Stimulated activated CD4-positive, alpha-beta T cell treated with anti-CD3 and anti-CD28 coated beads, TNF-alpha, amount 100 ng/mL, for 24 hours (primary cell): Measurements from ENCODE around the gene SLC29A3.

Experiments used
- DNase-seq, 3 experiments: peaks; one replicate each; pipeline ENCODE4 v3.0.0-alpha.2; 2020; ENCODE audit warnings: low read depth in 3 of 3

The SLC29A3 gene

GRCh38 chr10:71321386-71321785 is 2.3 kb downstream of the SLC29A3 start:
- no peak for DNase-seq

DNA sequence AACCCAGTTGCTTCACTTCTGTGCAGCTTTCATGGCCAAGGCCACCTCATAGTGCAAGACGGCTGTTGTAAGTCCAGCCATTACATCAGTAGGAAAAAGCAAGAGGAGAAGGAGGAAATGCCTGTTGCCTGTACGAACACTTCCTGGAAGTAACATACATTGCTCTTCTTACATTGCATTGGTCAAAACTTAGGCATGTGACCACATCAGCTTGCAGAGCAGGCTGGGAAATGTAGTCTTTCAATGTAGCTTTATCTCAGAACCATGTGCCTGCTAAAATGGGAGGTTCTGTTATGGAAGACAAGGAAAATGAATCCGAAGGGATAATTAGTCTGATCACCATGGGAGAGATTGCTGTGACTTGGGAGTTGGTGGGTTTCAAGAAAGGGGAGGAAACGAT is 4.3 kb downstream of the SLC29A3 start:
- no peak for DNase-seq

- DNase-seq, result no peak
These were observed 5.7 kb downstream of the SLC29A3 start for GRCh38 chr10:71324743-71325142.

GRCh38 chr10:71325267-71325666 is 6.2 kb downstream of the SLC29A3 start:
- DNase-seq, result no peak

DNA sequence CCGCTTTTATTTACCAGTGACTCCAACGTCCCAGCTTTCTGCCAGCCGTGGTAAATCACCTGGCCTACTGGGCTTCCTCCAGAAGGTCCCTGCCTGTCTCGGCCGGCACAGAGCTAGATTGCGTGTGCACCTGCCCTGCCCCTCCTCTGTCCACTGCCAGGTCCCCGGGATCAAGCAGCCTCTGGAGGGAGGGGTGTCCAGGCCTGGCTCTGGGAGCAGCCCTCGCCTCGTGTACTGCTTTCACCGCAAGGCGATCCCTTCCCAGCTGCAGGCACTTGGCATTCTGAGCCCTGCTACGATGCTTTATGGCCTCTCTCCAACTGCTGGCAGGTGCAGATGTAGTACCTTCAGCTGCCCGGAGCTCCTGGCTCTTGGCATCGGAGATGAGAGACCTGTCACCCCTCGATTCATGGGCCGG is 7.4 kb downstream of the SLC29A3 start:
- no peak for DNase-seq

DNA sequence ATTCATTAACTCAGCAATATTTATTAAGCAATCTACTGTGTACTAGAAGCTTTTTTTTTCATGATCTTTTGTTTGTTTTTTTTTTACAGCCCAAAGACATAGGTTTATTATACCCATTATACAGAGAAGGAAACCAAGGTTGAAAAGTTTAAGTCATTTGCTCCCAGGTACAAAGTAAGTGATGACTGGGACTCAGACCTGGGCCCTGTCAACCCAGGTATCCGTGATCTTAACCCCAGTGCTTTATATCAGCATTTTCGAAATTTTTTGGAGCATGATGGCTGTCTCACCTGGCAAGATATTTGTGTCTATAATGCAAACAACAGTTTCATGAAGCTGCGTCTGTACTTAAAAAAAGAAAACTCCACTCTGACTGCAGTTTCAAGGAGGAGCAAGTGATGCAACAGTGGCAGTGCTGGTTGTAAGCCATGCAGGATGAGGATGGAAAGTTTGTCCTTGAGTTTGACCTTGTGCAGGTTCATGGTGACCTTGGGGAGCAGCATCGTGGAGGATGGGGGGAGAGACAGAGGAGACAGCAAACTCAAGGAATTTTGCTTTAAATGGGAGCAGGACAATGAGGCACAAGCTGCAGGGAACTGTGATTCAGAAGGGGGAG is 11.8 kb downstream of the SLC29A3 start:
- DNase-seq, result no peak

- no peak for DNase-seq
These were observed 12.7 kb downstream of the SLC29A3 start for GRCh38 chr10:71331736-71332135.

GRCh38 chr10:71332466-71332865 is 13.4 kb downstream of the SLC29A3 start:
- DNase-seq, result no peak

DNA sequence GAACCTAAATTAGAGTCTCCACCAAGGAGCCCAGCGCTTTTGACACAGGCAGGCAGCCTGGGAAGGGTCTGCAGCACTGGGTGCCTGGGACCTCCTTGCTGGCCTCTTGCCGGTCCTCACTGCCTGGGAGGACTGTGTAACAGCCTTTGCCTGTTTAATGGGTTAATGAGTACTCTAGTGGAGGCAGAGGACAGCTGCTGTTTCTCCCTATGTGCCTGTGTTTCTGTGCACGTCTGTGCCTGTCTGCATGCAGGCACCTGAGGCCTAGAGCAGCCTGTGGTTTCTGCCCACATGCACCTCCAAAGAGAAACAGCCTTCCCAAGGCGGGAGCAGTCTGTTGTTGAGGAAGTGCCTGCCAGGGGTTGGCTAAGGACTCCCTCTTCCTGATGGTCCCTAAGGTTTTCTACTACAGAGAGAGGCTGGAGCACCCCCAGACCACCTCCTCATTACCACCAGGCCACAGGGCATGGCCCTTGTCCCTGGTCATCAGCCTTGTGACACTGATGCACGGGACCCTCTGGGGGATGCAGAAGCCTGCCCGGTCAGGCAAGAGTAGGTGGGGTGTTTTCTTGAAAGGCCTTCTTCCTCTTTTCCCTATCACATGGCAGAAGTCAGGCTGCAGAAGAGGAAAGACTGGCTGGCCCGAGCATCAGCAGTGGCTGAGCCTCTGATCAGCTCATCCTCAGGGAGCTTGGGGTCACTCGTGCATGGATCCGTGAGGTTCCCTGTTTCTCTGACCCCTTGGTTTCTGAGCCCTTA is 14.2 kb downstream of the SLC29A3 start:
- no peak for DNase-seq

DNA sequence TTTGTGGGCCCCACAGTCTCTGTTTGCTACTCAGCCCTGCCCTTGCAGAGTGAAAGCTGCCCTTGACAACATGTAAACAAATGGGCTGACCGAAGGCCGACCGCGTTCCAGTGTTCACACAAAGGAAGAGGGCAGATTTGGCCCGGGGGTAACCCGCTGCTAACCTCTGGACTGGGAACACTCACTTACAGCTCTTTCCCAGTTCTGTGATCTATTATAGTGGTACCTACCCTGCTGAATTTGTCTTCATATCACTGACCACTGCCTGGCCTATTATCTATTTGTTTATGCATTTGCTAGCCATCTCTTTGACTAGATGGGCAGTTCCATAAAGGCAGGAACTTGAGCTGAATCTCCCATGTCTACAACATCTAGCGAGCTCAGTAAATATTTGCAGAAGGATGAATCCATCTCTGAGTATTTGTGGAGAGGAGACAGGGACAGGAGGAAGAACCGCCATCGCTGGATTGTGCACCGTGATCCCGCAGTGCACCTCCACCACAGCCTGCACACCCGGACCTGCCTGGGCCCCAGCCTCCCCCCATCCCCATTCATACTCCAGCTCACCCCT is 15.2 kb downstream of the SLC29A3 start:
- DNase-seq, result no peak

GRCh38 chr10:71335173-71335708 is 16.2 kb downstream of the SLC29A3 start:
- no peak for DNase-seq

DNA sequence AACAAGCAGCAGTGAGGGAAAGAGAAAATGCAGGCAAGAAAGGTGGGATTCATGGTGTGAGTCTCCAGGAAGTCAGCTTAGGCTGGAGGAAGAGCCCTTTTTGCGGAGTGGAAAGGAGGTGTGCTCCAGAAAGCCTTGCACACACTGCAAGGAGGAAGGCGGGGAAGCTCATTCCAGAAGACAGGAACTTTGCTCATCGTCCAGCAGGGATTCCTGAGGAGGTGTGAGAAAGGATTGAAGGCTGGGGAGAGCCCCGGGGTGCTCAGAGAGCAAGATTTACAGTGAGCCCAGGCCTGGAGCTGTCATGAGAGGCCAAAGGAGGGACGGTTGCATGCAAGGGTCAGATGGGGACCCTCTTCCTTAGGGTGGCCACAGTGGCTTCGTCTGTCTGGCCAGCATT is 17.6 kb downstream of the SLC29A3 start:
- no peak for DNase-seq

- no peak for DNase-seq
These were observed 18.2 kb downstream of the SLC29A3 start for GRCh38 chr10:71337219-71337701.

- no peak for DNase-seq
These were observed 19.9 kb downstream of the SLC29A3 start for GRCh38 chr10:71338728-71339495.

DNA sequence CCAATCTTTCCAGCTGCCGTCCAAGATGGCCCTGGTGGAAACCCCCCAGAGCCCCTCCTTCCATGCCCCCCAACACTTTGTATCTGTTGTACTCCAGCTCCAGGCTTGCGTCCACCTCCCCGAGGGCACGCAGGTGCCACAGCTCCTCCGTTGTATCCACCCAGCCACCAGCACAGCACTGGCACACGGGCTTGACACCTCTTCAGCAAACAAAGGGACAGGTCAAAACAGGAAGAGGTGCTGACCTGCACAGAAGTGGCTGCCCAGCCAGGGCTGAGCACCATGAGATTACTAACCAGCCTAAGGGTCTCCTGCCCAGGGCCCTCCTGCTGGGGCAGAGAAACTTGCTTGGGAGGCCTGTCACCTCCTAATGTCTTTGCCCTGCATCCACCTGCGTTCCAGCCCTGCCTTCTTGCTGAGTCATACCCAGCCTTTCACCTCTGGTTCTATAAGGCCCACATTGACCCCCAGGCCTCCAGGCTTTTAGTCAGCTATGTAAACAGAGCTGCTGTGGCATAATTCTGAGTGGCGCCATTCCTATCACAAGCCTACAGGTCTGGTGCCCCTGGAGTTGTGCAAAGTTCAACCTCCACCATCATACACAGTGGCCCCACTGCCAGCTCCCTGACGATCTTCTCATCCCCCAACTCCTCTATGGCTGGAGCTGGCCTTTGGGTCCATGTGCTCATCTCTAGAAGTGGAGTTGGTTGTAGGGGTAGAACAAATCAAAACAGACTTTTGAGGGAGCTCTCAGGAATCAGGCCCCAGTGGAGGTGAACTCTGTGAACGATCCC is 20.9 kb downstream of the SLC29A3 start:
- no peak for DNase-seq

GRCh38 chr10:71342573-71343391 is 23.7 kb downstream of the SLC29A3 start:
- no peak for DNase-seq

GRCh38 chr10:71343392-71343773 is 24.3 kb downstream of the SLC29A3 start:
- DNase-seq, result no peak

- no peak for DNase-seq
These were observed 25.3 kb downstream of the SLC29A3 start for GRCh38 chr10:71344154-71344925.

DNA sequence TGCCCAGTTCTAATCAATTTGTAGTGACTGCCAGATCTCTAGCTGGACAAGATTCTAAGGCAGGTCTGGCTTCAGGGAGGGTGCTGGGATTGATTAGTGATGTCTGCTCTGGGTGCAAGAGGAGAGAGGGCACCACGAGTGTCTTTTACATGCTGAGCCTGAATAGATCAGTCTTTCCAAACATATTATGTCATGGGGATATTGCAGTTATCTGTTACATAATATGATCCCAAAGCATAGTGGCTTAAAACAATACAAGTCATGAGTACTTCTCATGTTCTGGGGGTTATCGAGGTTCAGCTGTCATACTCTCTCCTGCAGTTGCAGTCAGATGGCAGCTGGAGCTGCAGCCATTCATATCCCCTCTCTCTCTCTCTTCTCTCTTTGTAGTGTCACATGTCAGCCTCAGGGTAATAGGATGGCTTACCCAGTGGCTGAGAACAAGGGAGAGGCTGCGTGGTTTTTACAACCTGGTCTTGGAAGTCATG is 26.0 kb downstream of the SLC29A3 start:
- DNase-seq, result no peak
